MCF 10A (cell line): Measurements from ENCODE around the gene SPTAN1. TPM values are rescaled to one million over a fixed set of nuclear protein-coding genes. Genes with fewer than 3 reads are reported as not detected.
A peak's percentile ranks its signal among the peaks of the same experiment; 100 is the strongest.

Experiments used
- BruUV-seq: library from RNA; stranded (reverse); fragments of 400-500 nt; replicated peaks from 2 replicates; lab custom pipeline; 2021; lab: Mats Ljungman, UMichigan
- CTCF ChIA-PET: fragments of 300-600 bp; sonication (Branson Sonifier 250); formaldehyde crosslinking; extraction: SDS; loops from one replicate; lab custom pipeline; 2021; ENCODE audit warnings: antibody characterized with exemption, inconsistent platforms; lab: Yijun Ruan, JAX
- POLR2A ChIA-PET: fragments of 300-600, 350-650 bp; sonication (Branson Sonifier 250); formaldehyde crosslinking; extraction: SDS; loops from one replicate; lab custom pipeline; 2020; ENCODE audit warnings: antibody characterized with exemption, inconsistent platforms; lab: Yijun Ruan, JAX
- DNase-seq: peaks from one replicate; pipeline ENCODE4 v3.0.0-alpha.2; 2018; ENCODE audit not compliant: unreplicated experiment
- H3K27ac Mint-ChIP-seq: one replicate; pipeline ENCODE4 v1.8.0; 2022; ENCODE audit warnings: mild to moderate bottlenecking, low read depth, mixed read lengths; ENCODE audit not compliant: unreplicated experiment
- H3K27me3 Mint-ChIP-seq: one replicate; pipeline ENCODE4 v1.8.0; 2022; ENCODE audit warnings: mixed read lengths; ENCODE audit not compliant: insufficient read depth, unreplicated experiment
- H3K36me3 Mint-ChIP-seq: one replicate; pipeline ENCODE4 v1.8.0; 2022; ENCODE audit warnings: mild to moderate bottlenecking, moderate library complexity, mixed read lengths; ENCODE audit not compliant: insufficient read depth, unreplicated experiment
- H3K4me1 Mint-ChIP-seq: one replicate; pipeline ENCODE4 v1.8.0; 2022; ENCODE audit warnings: mixed read lengths; ENCODE audit not compliant: insufficient read depth, unreplicated experiment
- H3K4me3 Mint-ChIP-seq: one replicate; pipeline ENCODE4 v1.8.0; 2022; ENCODE audit warnings: mild to moderate bottlenecking, moderate library complexity, mixed read lengths; ENCODE audit not compliant: unreplicated experiment
- H3K9me3 Mint-ChIP-seq: one replicate; pipeline ENCODE4 v1.8.0; 2022; ENCODE audit warnings: mixed read lengths; ENCODE audit not compliant: unreplicated experiment
- intact Hi-C: fragments of 100-400 bp; cut with micrococcal nuclease; formaldehyde crosslinking; loops from 2 replicates; pipeline ENCODE4 v1.14.1; 2022
- total RNA-seq: library from RNA; stranded (reverse); gene quantifications from 2 replicates; pipeline ENCODE4 v1.2.3, GENCODE V29; 2022
- TF ChIP-seq, protein P1 (sequence below): fragments of 200-600 bp; IDR thresholded peaks from one replicate; pipeline ENCODE4 v1.8.0; 2022; ENCODE audit warnings: antibody characterized with exemption, mild to moderate bottlenecking; ENCODE audit not compliant: unreplicated experiment

The SPTAN1 gene
- total RNA-seq, 1 experiment from 2014 or later: 254 TPM

GRCh38 chr9:128555180-128555721 is 2.9 kb downstream of the SPTAN1 start:
- H3K9me3 Mint-ChIP-seq: no peaks in the 10 kb centered on the region
- POLR2A ChIA-PET: interaction anchor here (0.6 to 7.6 kb wide), 25 partner anchors 8 to 469 kb away, joined by 3 to 85 read pairs (median 4); partner anchors contain the start of genes CERCAM, GLE1, URM1 and ZER1
- H3K27ac Mint-ChIP-seq: no peak overlapping the region
- CTCF ChIA-PET: interaction anchor here (0.6 to 0.8 kb wide), 2 partner anchors 33 to 479 kb away, joined by 3 read pairs; no protein-coding TSS in a partner anchor
- TF ChIP-seq, protein P1, sequence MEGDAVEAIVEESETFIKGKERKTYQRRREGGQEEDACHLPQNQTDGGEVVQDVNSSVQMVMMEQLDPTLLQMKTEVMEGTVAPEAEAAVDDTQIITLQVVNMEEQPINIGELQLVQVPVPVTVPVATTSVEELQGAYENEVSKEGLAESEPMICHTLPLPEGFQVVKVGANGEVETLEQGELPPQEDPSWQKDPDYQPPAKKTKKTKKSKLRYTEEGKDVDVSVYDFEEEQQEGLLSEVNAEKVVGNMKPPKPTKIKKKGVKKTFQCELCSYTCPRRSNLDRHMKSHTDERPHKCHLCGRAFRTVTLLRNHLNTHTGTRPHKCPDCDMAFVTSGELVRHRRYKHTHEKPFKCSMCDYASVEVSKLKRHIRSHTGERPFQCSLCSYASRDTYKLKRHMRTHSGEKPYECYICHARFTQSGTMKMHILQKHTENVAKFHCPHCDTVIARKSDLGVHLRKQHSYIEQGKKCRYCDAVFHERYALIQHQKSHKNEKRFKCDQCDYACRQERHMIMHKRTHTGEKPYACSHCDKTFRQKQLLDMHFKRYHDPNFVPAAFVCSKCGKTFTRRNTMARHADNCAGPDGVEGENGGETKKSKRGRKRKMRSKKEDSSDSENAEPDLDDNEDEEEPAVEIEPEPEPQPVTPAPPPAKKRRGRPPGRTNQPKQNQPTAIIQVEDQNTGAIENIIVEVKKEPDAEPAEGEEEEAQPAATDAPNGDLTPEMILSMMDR: no peak
- intact Hi-C loops: loop anchor here (2.0 to 10.0 kb wide), 3 partner anchors 50 to 1070 kb away; partner anchors contain the start of genes C9orf50, GLE1 and NTMT1
- H3K4me1 Mint-ChIP-seq: peaks cover 27% of the 10 kb centered on the region
- no peak overlapping the region for H3K4me3 Mint-ChIP-seq
- H3K36me3 Mint-ChIP-seq: peaks cover 28% of the 10 kb centered on the region
- DNase-seq: peak; percentile 76
- no peaks in the 10 kb centered on the region for H3K27me3 Mint-ChIP-seq
- BruUV-seq: no TSS peak

GRCh38 chr9:128556276-128556675 is 3.9 kb downstream of the SPTAN1 start:
- no peak for DNase-seq
- ChIA-PET POLR2A (interaction anchor here (0.7 to 7.6 kb wide), 10 partner anchors 11 to 185 kb away, joined by 3 to 85 read pairs (median 4); partner anchors contain the start of genes CERCAM, GLE1 and URM1), CTCF (interaction anchor here (0.6 to 0.8 kb wide), 3 partner anchors 79 to 687 kb away, joined by 3 to 5 read pairs (median 3); no protein-coding TSS in a partner anchor)
- Mint-ChIP-seq H3K27ac (no peak overlapping the region), H3K4me3 (no peak overlapping the region), H3K27me3 (no peaks in the 10 kb centered on the region), H3K4me1 (peaks cover 27% of the 10 kb centered on the region), H3K9me3 (no peaks in the 10 kb centered on the region), H3K36me3 (peaks cover 35% of the 10 kb centered on the region)
- TF ChIP-seq, protein P1: no peak
- intact Hi-C loops: loop anchor here (5.0 to 10.0 kb wide), 2 partner anchors 51 to 1069 kb away; partner anchors contain the start of genes C9orf50 and NTMT1
- BruUV-seq: no TSS peak

- peaks cover 42% of the 10 kb centered on the region for H3K36me3 Mint-ChIP-seq
- no TSS peak for BruUV-seq
- peak overlapping the region; percentile 21 for H3K4me3 Mint-ChIP-seq
- intact Hi-C loops: loop anchor here (5.0 to 10.0 kb wide), 2 partner anchors 50 to 1068 kb away; partner anchors contain the start of genes C9orf50 and NTMT1
- ChIA-PET POLR2A (interaction anchor here (0.6 to 7.6 kb wide), 10 partner anchors 10 to 135 kb away, joined by 3 to 85 read pairs (median 4); partner anchors contain the start of gene GLE1), CTCF (interaction anchor here (0.6 to 0.8 kb wide), 3 partner anchors 78 to 144 kb away, joined by 3 to 5 read pairs (median 4); no protein-coding TSS in a partner anchor)
- no peaks in the 10 kb centered on the region for H3K9me3 Mint-ChIP-seq
- peak overlapping the region; percentile 31 for H3K27ac Mint-ChIP-seq
- TF ChIP-seq, protein P1: no peak
- no peaks in the 10 kb centered on the region for H3K27me3 Mint-ChIP-seq
- H3K4me1 Mint-ChIP-seq: peaks cover 25% of the 10 kb centered on the region
- no peak for DNase-seq
Observed at GRCh38 chr9:128556926-128557634, 4.7 kb downstream of the SPTAN1 start.
